GM12878 (cell line): ENCODE measurements around the gene GRIN2A. TPM values are rescaled to one million over a fixed set of nuclear protein-coding genes. Genes with fewer than 3 reads are reported as not detected.

Experiments
- ATAC-seq: fragments of 200-7000 bp; cut with Tn5 transposase; 3 replicates; pipeline ENCODE4 v1.9.1; 2020; ENCODE audit warnings: mild to moderate bottlenecking, moderate library complexity
- BruUV-seq: library from RNA; stranded (reverse); fragments of 400-500 nt; replicated peaks from 2 replicates; lab custom pipeline; 2021; lab: Mats Ljungman, UMichigan
- CTCF ChIA-PET: fragments of 300-600 bp; sonication (Branson Sonifier 250); formaldehyde crosslinking; extraction: SDS; loops from one replicate; lab custom pipeline; 2021; ENCODE audit warnings: inconsistent platforms; lab: Yijun Ruan, JAX
- POLR2A ChIA-PET: fragments of 350-600 bp; formaldehyde crosslinking; extraction: SDS; loops from one replicate; lab custom pipeline; 2021; ENCODE audit warnings: inconsistent platforms; lab: Charles Lee
- RAD21 ChIA-PET: fragments of 300-600 bp; sonication (Branson Sonifier 250); formaldehyde crosslinking; loops from one replicate; lab custom pipeline; 2023; ENCODE audit warnings: antibody characterized with exemption; ENCODE audit not compliant: unreplicated experiment; lab: Charles Lee
- SMC1A ChIA-PET: fragments of 300-600 bp; sonication (Branson Sonifier 250); formaldehyde crosslinking; loops from one replicate; lab custom pipeline; 2023; ENCODE audit not compliant: unreplicated experiment, uncharacterized antibody; lab: Charles Lee
- DNase-seq: peaks from one replicate; pipeline ENCODE4 v3.0.0-alpha.2; 2011; ENCODE audit warnings: low read depth, low spot score
- FAIRE-seq: peaks from 3 replicates; lab custom pipeline; 2011; peaks lifted over from hg19 to GRCh38; lab: Jason Lieb, UNC
- H2AFZ ChIP-seq: 2 replicates; pipeline ENCODE4 v1.6.0; 2011; ENCODE audit warnings: low read depth, low read length, control low read depth; ENCODE audit not compliant: control insufficient read depth
- H3K27ac ChIP-seq: 2 replicates; pipeline ENCODE4 v1.5.1; 2011; ENCODE audit warnings: control low read depth; ENCODE audit not compliant: control insufficient read depth, insufficient read depth
- H3K27me3 ChIP-seq, 2 experiments: replicated peaks in 1 of 2; 2 replicates each; pipeline versions ENCODE4 v1.6.0 to v1.6.1; 2011; ENCODE audit warnings: low read length in 1 of 2; ENCODE audit not compliant: control insufficient read depth in 2 of 2, insufficient read depth in 2 of 2
- H3K36me3 ChIP-seq, 2 experiments: 2 replicates each; pipeline ENCODE4 v1.5.1; 2011; ENCODE audit warnings: low read length in 1 of 2; ENCODE audit not compliant: control insufficient read depth in 2 of 2, insufficient read depth in 2 of 2
- H3K4me1 ChIP-seq: 2 replicates; pipeline ENCODE4 v1.6.1; 2011; ENCODE audit warnings: mild to moderate bottlenecking, low read length, moderate library complexity, mixed read lengths; ENCODE audit not compliant: control insufficient read depth, insufficient read depth
- H3K4me2 ChIP-seq: 2 replicates; pipeline ENCODE4 v1.6.0; 2011; ENCODE audit warnings: control low read depth; ENCODE audit not compliant: control insufficient read depth, insufficient read depth
- H3K4me3 ChIP-seq: fragments of 200-600 bp; sonication (generic); 2 replicates; pipeline ENCODE4 v1.5.1; 2016
- H3K79me2 ChIP-seq: 2 replicates; pipeline ENCODE4 v1.6.0; 2011; ENCODE audit warnings: low read length; ENCODE audit not compliant: control insufficient read depth, insufficient read depth
- H3K9ac ChIP-seq: 2 replicates; pipeline ENCODE4 v1.8.0; 2011; ENCODE audit warnings: low read length, control low read depth, mixed read lengths; ENCODE audit not compliant: control insufficient read depth, insufficient read depth
- H3K9me3 ChIP-seq: replicated peaks from 3 replicates; pipeline ENCODE4 v1.5.1; 2011; ENCODE audit warnings: mild to moderate bottlenecking, low read length; ENCODE audit not compliant: control insufficient read depth, insufficient read depth
- H4K20me1 ChIP-seq: 2 replicates; pipeline ENCODE4 v1.6.0; 2011; ENCODE audit not compliant: control insufficient read depth, insufficient read depth
- BACH1 ChIP-seq: fragments of 450-650 bp; IDR thresholded peaks from 2 replicates; pipeline ENCODE4 v1.6.1; 2017; ENCODE audit warnings: mild to moderate bottlenecking, borderline replicate concordance
- DPF2 ChIP-seq: fragments of 450-650 bp; IDR thresholded peaks from 2 replicates; pipeline ENCODE4 v1.6.1; 2017; ENCODE audit warnings: mild to moderate bottlenecking
- E2F4 ChIP-seq: IDR thresholded peaks from 2 replicates; pipeline ENCODE4 v1.6.1; 2012; ENCODE audit warnings: low read depth, low read length, improper control_type of control experiment
- IKZF1 ChIP-seq: fragments of 450-650 bp; conservative IDR thresholded peaks from 2 replicates; pipeline ENCODE4 v1.6.1; 2017; ENCODE audit warnings: antibody characterized with exemption, mild to moderate bottlenecking
- IKZF2 ChIP-seq, 2 experiments: fragments of 450-650 bp; IDR thresholded peaks; 2 replicates each; pipeline ENCODE4 v1.6.1; 2017; ENCODE audit warnings: mild to moderate bottlenecking in 2 of 2, moderate library complexity in 2 of 2
- IRF3 ChIP-seq: fragments of 450-650 bp; IDR thresholded peaks from 2 replicates; pipeline ENCODE4 v1.6.1; 2014; ENCODE audit warnings: mild to moderate bottlenecking
- MEF2B ChIP-seq: fragments of 450-650 bp; IDR thresholded peaks from 2 replicates; pipeline ENCODE4 v1.6.1; 2018; ENCODE audit warnings: mild to moderate bottlenecking, moderate library complexity; ENCODE audit not compliant: partially characterized antibody, poor library complexity, severe bottlenecking
- MTA2 ChIP-seq: fragments of 450-650 bp; IDR thresholded peaks from 2 replicates; pipeline ENCODE4 v1.6.1; 2016; ENCODE audit warnings: low read depth, mild to moderate bottlenecking, moderate library complexity
- TCF12 ChIP-seq: IDR thresholded peaks from 2 replicates; pipeline ENCODE4 v1.6.1; 2011; ENCODE audit warnings: low read depth, mild to moderate bottlenecking, low read length
- ZSCAN29 ChIP-seq: fragments of 450-650 bp; IDR thresholded peaks from 2 replicates; pipeline ENCODE4 v1.6.1; 2017; ENCODE audit warnings: mild to moderate bottlenecking, moderate library complexity
- WGBS: methylation state at CpG from one replicate; pipeline ENCODE4 v1.1.6; 2016; ENCODE audit warnings: low lambda C conversion rate; ENCODE audit not compliant: insufficient replicate concordance, insufficient coverage; ENCODE audit errors: missing lambda C conversion rate; 5-methylcytosine and 5-hydroxymethylcytosine counted together
- in situ Hi-C: fragments of 300-500 bp; cut with MboI; formaldehyde crosslinking; loops from 9 replicates; pipeline ENCODE4 v1.14.3; 2018; ENCODE audit warnings: mixed read lengths
- intact Hi-C: fragments of 100-400 bp; cut with micrococcal nuclease; formaldehyde crosslinking; loops from one replicate; pipeline ENCODE4 v1.14.2; 2022; ENCODE audit not compliant: unreplicated experiment
- polyA plus RNA-seq, 11 experiments: library from polyadenylated mRNA; depleted of rRNA in 4 of 11; unstranded in 6 of 11; stranded (reverse) in 5 of 11; fragments of >200 nt; fragmentation: Nextera tagmentation in 4 of 11; fragmentation: Illumina TruSeq in 1 of 11; extraction: Ambion mirVana in 4 of 11; extraction: Trizol in 1 of 11; gene quantifications; 1 replicate in 1 of 11; 2 replicates in 10 of 11; pipeline versions ENCODE4 v1.2.1 to v1.2.3, GENCODE V29; 2011 to 2016; ENCODE audit warnings: inconsistent platforms in 2 of 11, missing spikeins in 2 of 11, low read depth in 1 of 11
- total RNA-seq, 4 experiments: library from RNA; depleted of rRNA in 3 of 4; stranded (reverse); fragments of >200 nt in 3 of 4; fragmentation: Illumina TruSeq in 1 of 4; extraction: Trizol in 1 of 4; gene quantifications; 2 replicates each; pipeline versions ENCODE4 v1.2.1 to v1.2.3, GENCODE V29; 2013 to 2021

GRIN2A gene
- total and polyA plus RNA-seq, 10 of the 15 experiments (the other 5 are each of a cell fraction or from before 2014, with no cell fraction given): 2.4 to 13.3 (median 7.3) TPM

GRCh38 chr16:10226141-10226986, 44.1 kb upstream of the GRIN2A start:
- in situ Hi-C loops: no loop called here

More at GRCh38 chr16:10226141-10226986, 44.1 kb upstream of the GRIN2A start:
- ChIA-PET RAD21 (interaction anchor here (0.5 kb wide), 1 partner anchor 644 kb away, joined by 3 read pairs; no protein-coding TSS in a partner anchor), CTCF (interaction anchor here (0.6 to 1.2 kb wide), 3 partner anchors 44 to 1088 kb away, joined by 3 to 4 read pairs (median 3); partner anchors contain the start of gene GRIN2A), POLR2A (interaction anchor here (0.5 kb wide), 2 partner anchors 182 to 211 kb away, joined by 3 to 4 read pairs; no protein-coding TSS in a partner anchor), SMC1A (interaction anchor here (0.7 to 1.6 kb wide), 3 partner anchors 9 to 255 kb away, joined by 3 to 6 read pairs (median 3); no protein-coding TSS in a partner anchor)
- peaks cover 6% of the 10 kb centered on the region for H3K4me1 ChIP-seq
- no TSS peak for BruUV-seq
- TF ChIP-seq TCF12: peak; percentile 61; the same call in 1 of the 2 replicates
- TF ChIP-seq IKZF2 (IDR thresholded peaks at IDR 0.05): peak in 1 of 2 experiments; percentile 55; a peak in 2 of 4 replicates
- TF ChIP-seq E2F4: no peak
- peak; percentile 43 for TF ChIP-seq IKZF1
- no peak for TF ChIP-seq IRF3
- TF ChIP-seq DPF2: 0 out of 2 replicates have a peak, but pooled peaks have one; percentile 26
- TF ChIP-seq MEF2B: peak; percentile 43
- TF ChIP-seq ZSCAN29: no peak
- no peak for TF ChIP-seq BACH1
- TF ChIP-seq MTA2: peak; percentile 62
- FAIRE-seq (no peak), DNase-seq (no peak), ATAC-seq (peak; percentile 50)
- no peak overlapping the region for H3K27ac ChIP-seq
- no peak overlapping the region for H3K4me2 ChIP-seq
- H3K4me3 ChIP-seq: no peak overlapping the region
- no peaks in the 10 kb centered on the region for H3K79me2 ChIP-seq
- intact Hi-C loops: no loop called here
- no peak overlapping the region for H2AFZ ChIP-seq
- 19% methylated on average over 9 of the region's 9 CpGs for WGBS
- H3K36me3 ChIP-seq: no peaks in the 10 kb centered on the region
- H3K9ac ChIP-seq: no peak overlapping the region
- H3K9me3 ChIP-seq: no peaks in the 10 kb centered on the region; the same call in 1 of the 3 replicates
- no peaks in the 10 kb centered on the region for H4K20me1 ChIP-seq
- no peaks in the 10 kb centered on the region for H3K27me3 ChIP-seq
